SJCRH30 (cell line): ENCODE data around the gene TLNRD1. TPM values are rescaled to one million over a fixed set of nuclear protein-coding genes. Genes with fewer than 3 reads are reported as not detected.
A peak's percentile ranks its signal among the peaks of the same experiment; 100 is the strongest.

Experiments
- DNase-seq, 2 experiments: peaks; one replicate each; pipeline ENCODE4 v3.0.0-alpha.2; 2015 to 2020
- H3K27ac ChIP-seq: fragments of 250-450 bp; sonication (Bioruptor Pico); 2 replicates; pipeline ENCODE4 v1.5.1; 2020; ENCODE audit warnings: mild to moderate bottlenecking, moderate library complexity
- H3K27me3 ChIP-seq: fragments of 250-450 bp; sonication (Bioruptor Pico); 2 replicates; pipeline ENCODE4 v1.5.1; 2020; ENCODE audit warnings: mild to moderate bottlenecking, moderate library complexity
- H3K36me3 ChIP-seq: fragments of 250-450 bp; sonication (Bioruptor Pico); 2 replicates; pipeline ENCODE4 v1.5.1; 2020; ENCODE audit warnings: mild to moderate bottlenecking, moderate library complexity
- H3K4me1 ChIP-seq: fragments of 250-450 bp; sonication (Bioruptor Pico); 2 replicates; pipeline ENCODE4 v1.5.1; 2020; ENCODE audit warnings: mild to moderate bottlenecking, moderate library complexity
- H3K4me3 ChIP-seq: fragments of 250-450 bp; sonication (Bioruptor Pico); 2 replicates; pipeline ENCODE4 v1.5.1; 2020; ENCODE audit warnings: mild to moderate bottlenecking, moderate library complexity
- H3K9me3 ChIP-seq: fragments of 250-450 bp; sonication (Bioruptor Pico); replicated peaks from 2 replicates; pipeline ENCODE4 v1.5.1; 2020; ENCODE audit warnings: mild to moderate bottlenecking, moderate library complexity
- total RNA-seq: library from RNA; depleted of rRNA; stranded (reverse); fragments of >200 nt; shearing (Covaris generic); gene quantifications from 2 replicates; pipeline ENCODE4 v1.2.3, GENCODE V29; 2014

TLNRD1 gene
- total RNA-seq, 1 experiment from 2014 or later = 16.1 TPM

- Histone ChIP-seq H3K27ac (no peak overlapping the region), H3K9me3 (no peaks in the 10 kb centered on the region), H3K4me1 (no peaks in the 10 kb centered on the region), H3K36me3 (peaks cover 3% of the 10 kb centered on the region; the same call in 1 of the 2 replicates), H3K4me3 (no peak overlapping the region), H3K27me3 (no peaks in the 10 kb centered on the region)
- DNase-seq = no peak
Observed at GRCh38 chr15:81003097-81003350, 2.3 kb downstream of the TLNRD1 start.

DNA sequence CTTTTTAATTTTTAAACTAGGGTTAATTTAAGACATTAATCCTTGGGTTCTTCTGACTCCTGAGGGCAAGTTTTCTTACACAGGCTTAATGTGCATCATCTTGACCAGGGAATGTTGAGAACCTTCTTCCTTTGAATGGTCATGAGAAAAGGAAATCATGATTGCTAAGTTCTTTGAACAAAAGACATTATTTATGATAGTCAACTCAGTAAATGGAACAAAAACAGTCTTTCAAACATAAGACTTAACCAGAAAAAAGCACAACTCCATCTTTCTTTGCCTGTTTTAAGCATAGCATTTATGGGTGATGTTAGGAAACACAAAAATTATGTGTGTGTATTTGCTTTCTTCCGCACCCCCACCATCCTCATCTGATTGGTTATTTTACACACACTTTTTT is 5.4 kb downstream of the TLNRD1 start:
- Histone ChIP-seq H3K9me3 (no peaks in the 10 kb centered on the region), H3K4me1 (no peaks in the 10 kb centered on the region), H3K36me3 (peaks cover 3% of the 10 kb centered on the region; the same call in 1 of the 2 replicates), H3K27ac (no peak overlapping the region), H3K27me3 (no peaks in the 10 kb centered on the region), H3K4me3 (no peak overlapping the region)
- DNase-seq = no peak

- Histone ChIP-seq H3K36me3 (peaks cover 3% of the 10 kb centered on the region; the same call in 1 of the 2 replicates), H3K27ac (no peak overlapping the region), H3K4me1 (no peaks in the 10 kb centered on the region), H3K4me3 (no peak overlapping the region), H3K9me3 (no peaks in the 10 kb centered on the region), H3K27me3 (no peaks in the 10 kb centered on the region)
- no peak for DNase-seq
Observed at GRCh38 chr15:81007428-81008064, 6.8 kb downstream of the TLNRD1 start.

DNA sequence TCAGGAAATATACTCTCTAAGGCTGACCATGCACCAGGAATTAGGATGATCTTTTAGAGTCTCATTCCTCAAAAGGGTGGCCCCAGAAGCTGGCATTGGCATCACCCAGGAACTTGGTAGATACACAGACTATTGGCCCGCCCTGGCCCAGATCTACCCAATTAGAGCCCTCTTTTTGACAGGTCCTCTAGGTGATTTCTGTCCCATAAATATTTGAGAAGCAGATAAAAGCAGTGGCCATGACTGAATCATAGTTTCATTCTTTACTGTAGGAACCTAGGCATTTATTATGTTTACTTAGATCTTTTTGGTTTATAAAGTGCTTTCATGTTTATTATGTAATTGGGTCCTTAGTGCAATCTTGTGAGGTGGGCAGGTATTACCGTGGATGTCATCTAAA is 7.6 kb downstream of the TLNRD1 start:
- Histone ChIP-seq H3K36me3 (peaks cover 2% of the 10 kb centered on the region; the same call in 1 of the 2 replicates), H3K4me3 (no peak overlapping the region), H3K9me3 (no peaks in the 10 kb centered on the region)

DNA sequence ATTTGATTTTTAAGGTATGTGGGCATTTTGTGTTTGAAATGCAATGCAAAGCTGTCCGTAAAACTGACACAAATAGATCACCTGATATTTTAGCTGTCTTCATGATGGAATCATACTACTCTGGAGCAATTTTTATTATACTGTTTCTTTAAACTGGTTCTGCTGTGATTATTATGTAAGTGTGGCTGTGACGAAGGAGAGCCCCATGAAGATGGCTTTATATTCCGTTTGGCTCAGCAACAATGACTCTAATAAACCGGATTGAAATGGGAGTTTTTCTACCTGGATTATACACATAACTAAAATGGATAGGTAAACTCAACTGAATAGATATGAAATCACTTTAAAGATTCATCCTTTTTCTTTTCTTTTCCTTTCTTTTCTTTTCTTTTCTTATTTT is 9.4 kb downstream of the TLNRD1 start:
- Histone ChIP-seq H3K27me3 (no peaks in the 10 kb centered on the region), H3K4me1 (no peaks in the 10 kb centered on the region), H3K9me3 (no peaks in the 10 kb centered on the region), H3K36me3 (no peaks in the 10 kb centered on the region), H3K27ac (no peak overlapping the region), H3K4me3 (no peak overlapping the region)
- DNase-seq = no peak

More for the DNA sequence above, 7.6 kb downstream of the TLNRD1 start:
- Histone ChIP-seq H3K27me3 (no peaks in the 10 kb centered on the region), H3K4me1 (no peaks in the 10 kb centered on the region), H3K27ac (no peak overlapping the region)
- no peak for DNase-seq

- DNase-seq = no peak
- H3K9me3 ChIP-seq = no peaks in the 10 kb centered on the region
- no peak overlapping the region for H3K27ac ChIP-seq
- H3K36me3 ChIP-seq = no peaks in the 10 kb centered on the region
- no peaks in the 10 kb centered on the region for H3K4me1 ChIP-seq
- no peaks in the 10 kb centered on the region for H3K27me3 ChIP-seq
- no peak overlapping the region for H3K4me3 ChIP-seq
Observed at GRCh38 chr15:81011593-81011992, 10.9 kb downstream of the TLNRD1 start.

DNA sequence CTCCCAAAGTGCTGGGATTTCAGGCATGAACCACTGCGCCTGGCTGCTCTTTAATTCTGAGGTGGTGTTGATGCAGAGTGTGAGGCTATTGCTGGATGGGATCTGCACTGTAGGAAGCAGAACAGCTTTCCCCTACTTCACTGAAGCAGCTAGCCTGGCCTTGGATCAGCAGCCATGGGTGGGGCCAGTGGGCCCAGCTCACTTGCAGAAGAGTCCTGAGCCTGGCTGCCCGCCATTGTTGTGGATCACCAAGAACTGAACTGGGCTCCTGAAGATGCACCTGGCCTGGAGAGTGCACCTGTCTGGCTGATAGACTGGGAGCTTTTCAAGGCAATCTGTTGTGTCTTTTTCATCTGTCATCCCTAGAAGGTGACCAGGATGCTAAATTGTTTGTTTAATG is 11.9 kb downstream of the TLNRD1 start:
- Histone ChIP-seq H3K9me3 (no peaks in the 10 kb centered on the region), H3K27ac (no peak overlapping the region), H3K36me3 (no peaks in the 10 kb centered on the region), H3K4me1 (no peaks in the 10 kb centered on the region), H3K27me3 (no peaks in the 10 kb centered on the region), H3K4me3 (no peak overlapping the region)
- DNase-seq = no peak

GRCh38 chr15:81013396-81013929 is 12.7 kb downstream of the TLNRD1 start:
- no peaks in the 10 kb centered on the region for H3K4me1 ChIP-seq

DNA sequence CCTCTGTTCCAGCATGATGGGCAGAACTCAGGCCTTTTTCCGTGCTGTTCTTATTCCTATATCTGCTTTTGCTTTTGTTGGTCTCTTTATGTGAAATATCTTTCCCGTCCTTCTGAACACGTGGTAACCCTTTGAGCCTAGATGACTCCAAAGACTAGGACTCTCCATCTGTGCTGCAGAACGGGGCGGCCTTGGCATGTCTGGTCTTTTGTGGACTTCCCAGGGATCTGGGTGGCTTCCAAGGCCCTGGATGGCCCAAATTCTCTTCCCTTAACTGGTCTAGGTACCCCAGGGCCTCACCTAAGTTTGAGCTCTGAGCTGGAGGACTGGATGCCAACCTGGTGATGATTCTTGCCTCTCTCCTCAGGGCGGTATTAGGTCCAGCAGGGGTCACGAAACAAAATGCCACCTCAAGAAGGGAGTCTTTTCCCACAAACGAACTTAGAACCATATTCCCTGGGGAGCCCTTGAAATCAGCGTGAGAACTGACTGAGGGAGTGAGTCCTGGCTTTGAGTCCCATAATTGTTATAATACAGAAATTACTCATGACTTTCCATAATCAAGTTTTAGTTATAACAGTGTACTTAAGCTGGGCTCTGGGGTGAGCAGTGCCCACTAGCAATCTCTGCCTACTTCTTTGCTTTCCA is 13.8 kb downstream of the TLNRD1 start:
- Histone ChIP-seq H3K4me1 (no peaks in the 10 kb centered on the region), H3K27ac (no peak overlapping the region), H3K9me3 (no peaks in the 10 kb centered on the region), H3K27me3 (no peaks in the 10 kb centered on the region), H3K4me3 (no peak overlapping the region), H3K36me3 (no peaks in the 10 kb centered on the region)
- no peak for DNase-seq

More at GRCh38 chr15:81013396-81013929, 12.7 kb downstream of the TLNRD1 start:
- no peak overlapping the region for H3K27ac ChIP-seq
- H3K36me3 ChIP-seq = no peaks in the 10 kb centered on the region
- DNase-seq = no peak
- no peaks in the 10 kb centered on the region for H3K27me3 ChIP-seq
- H3K4me3 ChIP-seq = no peak overlapping the region
- H3K9me3 ChIP-seq = no peaks in the 10 kb centered on the region

DNA sequence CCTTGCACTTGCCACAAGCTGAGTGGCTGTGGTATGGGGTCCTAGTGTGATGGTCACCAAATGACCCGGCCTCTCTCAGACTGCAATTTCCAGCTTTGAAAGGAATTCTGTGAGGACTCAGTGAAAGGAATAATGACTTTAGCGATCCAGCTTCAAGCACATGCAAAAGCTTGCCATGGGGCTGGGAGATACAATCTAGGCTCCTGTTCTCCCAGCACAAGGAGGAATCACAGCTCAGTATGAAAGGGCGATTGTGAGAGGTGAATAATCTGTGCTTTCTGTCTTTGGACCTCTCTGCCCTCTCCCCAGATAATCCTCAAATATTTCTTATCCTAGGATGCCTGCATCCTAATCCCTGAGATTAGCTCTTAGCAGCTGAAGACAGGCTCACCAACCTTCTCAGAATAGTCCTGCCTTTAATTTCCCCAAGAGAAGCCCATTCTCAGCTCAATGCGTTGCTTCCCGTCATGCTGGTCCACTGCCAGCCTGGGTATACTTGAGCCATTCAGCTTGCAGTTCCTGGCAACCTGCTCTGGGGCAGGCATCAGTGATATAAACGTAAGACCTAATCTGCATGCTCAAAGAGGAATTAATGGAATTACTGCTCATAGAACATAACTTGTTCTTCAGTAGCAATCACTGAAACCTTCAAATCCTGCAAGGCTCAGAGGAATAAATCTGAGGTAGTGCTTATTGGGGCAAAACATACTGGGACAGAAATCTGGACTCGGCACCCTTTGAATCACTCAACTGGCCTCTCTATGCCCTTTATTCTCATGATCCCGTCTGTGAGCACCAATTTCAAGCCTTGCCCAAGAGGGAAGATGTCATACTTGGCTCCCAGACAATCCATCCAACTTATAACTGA is 15.1 kb downstream of the TLNRD1 start:
- no peaks in the 10 kb centered on the region for H3K4me1 ChIP-seq
- DNase-seq = no peak
- H3K27ac ChIP-seq = no peak overlapping the region
- H3K4me3 ChIP-seq = no peak overlapping the region
- no peaks in the 10 kb centered on the region for H3K36me3 ChIP-seq
- H3K27me3 ChIP-seq = no peaks in the 10 kb centered on the region
- H3K9me3 ChIP-seq = no peaks in the 10 kb centered on the region

DNA sequence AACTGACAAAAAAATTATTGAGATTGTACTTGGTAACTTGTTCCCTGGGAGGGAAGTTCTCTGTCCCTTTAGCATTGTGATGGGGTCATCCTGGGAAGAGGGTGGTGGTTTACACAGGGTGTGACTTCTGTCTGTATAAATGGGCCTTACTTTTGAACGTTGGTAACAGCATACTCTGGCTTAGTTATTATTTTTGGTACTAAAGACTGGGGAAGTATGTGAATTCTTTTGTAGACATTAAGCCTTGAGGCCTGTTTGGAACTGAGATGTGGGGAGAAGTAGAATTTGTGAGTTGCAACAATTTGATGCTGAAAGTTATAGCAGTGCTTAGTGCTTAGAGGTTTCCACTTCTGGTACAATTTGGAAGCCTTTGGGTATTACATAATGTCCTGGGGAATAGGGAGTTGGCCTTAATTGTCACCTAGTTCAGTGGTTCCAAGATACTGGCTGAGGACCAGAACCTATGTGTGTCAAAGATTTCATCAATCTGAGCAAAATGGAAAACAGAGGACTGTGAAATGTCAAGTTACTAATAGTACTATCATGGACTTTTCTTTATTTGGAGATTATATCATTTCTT is 15.9 kb downstream of the TLNRD1 start:
- no peaks in the 10 kb centered on the region for H3K36me3 ChIP-seq
- H3K4me1 ChIP-seq = no peaks in the 10 kb centered on the region
- no peak for DNase-seq
- H3K27ac ChIP-seq = no peak overlapping the region
- H3K27me3 ChIP-seq = no peaks in the 10 kb centered on the region
- no peak overlapping the region for H3K4me3 ChIP-seq
- no peaks in the 10 kb centered on the region for H3K9me3 ChIP-seq

GRCh38 chr15:81018197-81018596 is 17.5 kb downstream of the TLNRD1 start:
- no peak for DNase-seq
- Histone ChIP-seq H3K36me3 (no peaks in the 10 kb centered on the region), H3K27me3 (no peaks in the 10 kb centered on the region), H3K27ac (no peak overlapping the region), H3K4me3 (no peak overlapping the region), H3K4me1 (no peaks in the 10 kb centered on the region), H3K9me3 (no peaks in the 10 kb centered on the region)

DNA sequence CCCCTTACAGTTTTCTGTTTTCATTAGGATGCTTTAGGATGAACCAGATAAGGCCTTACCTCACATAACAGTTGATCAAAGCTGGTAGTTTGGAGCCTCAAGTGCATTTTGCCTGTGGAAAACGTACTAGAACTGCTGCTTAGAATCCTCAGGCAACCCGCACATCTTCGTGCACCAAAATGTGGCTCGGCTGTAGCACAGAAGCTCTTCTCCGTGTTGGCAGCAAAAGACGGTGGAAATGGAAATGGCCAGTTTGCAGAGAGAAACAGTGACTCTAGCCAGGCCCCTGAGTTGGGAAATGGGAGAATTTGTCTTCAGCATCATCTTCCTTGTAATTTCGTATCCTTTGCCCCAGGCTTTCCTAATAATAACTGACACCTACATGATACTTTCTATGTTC is 20.6 kb downstream of the TLNRD1 start:
- Histone ChIP-seq H3K27me3 (no peaks in the 10 kb centered on the region), H3K4me3 (no peak overlapping the region), H3K9me3 (no peaks in the 10 kb centered on the region), H3K27ac (no peak overlapping the region), H3K4me1 (no peaks in the 10 kb centered on the region), H3K36me3 (no peaks in the 10 kb centered on the region)
- DNase-seq = no peak

DNA sequence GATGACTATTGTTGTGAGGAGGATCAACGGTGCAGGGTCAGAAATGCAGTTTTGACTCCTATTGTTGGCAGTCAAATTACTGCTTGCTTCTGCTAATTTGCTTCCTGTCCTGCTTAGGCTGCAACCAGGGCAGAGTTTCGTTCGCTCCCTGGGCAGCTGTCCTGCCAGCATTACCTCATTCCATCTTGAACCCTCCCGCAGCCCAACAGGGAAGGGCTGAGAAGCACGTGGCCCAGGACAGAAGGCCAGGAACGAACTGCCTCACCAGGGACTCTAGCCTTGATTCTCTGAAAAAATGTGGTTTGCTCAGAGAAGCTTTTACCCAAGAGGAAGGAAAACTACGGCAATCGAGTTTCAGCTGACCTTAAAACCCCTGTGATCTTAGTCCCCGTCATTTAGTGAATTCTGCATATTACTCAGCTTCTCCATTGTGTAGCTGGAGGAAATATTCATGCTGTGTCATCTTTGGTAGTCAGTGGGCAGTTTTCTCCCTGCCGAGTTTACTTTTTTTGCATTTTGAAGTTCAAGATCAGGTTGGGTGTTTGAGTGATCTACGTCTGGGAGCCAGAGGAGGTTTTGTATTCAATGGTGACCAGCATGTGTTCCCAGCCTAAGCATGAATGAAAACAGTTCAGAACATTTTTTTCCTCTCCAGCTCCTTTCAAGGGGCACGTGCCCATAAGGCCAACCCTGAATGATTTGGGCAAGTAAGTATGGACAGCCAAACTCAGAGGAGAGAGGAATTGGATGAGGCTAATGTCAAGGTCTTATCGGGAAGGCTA is 23.0 kb downstream of the TLNRD1 start:
- Histone ChIP-seq H3K27ac (no peak overlapping the region), H3K9me3 (no peaks in the 10 kb centered on the region), H3K36me3 (no peaks in the 10 kb centered on the region), H3K4me1 (no peaks in the 10 kb centered on the region), H3K4me3 (no peak overlapping the region), H3K27me3 (no peaks in the 10 kb centered on the region)
- peak; percentile 20 to 27 for DNase-seq
